ENCODE data around the gene NUMB. TPM values are rescaled to one million over a fixed set of nuclear protein-coding genes. Genes with fewer than 3 reads are reported as not detected.
"Not testable (repeated sequence)": the region's sequence is repeated elsewhere in the genome, so short reads cannot be mapped to it uniquely, and the experiment has no call there.

The NUMB gene
- total RNA-seq, 2 experiments from 2014 or later = 35.7 to 54.9 TPM

DNA sequence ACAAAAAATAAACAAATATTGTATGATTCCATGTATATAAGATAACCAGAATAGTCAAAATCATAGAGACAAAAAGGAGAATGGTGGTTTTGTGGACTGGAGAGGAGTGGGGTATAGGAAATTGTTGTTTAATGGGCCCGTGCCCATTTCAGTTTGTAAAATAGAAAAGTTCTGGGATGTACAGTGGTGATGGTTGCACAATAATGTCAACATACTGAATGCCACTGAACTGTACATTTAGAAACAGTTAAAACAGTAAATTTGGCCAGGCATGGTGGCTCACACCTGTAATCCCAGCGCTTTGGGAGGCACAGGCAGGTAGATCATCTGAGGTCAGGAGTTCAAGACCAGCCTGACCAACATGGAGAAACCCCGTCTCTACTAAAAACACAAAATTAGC lies 40.1 kb downstream of the NUMB start:
- H3K4me3 Mint-ChIP-seq = no peak overlapping the region
- H3K4me1 Mint-ChIP-seq = peaks cover 5% of the 10 kb centered on the region
- intact Hi-C loops (cut with DNase I, micrococcal nuclease) = no loop called here
- no peak overlapping the region for H3K27ac Mint-ChIP-seq
- H3K36me3 Mint-ChIP-seq (ENCODE audit: low read depth) = peaks cover 14% of the 10 kb centered on the region
- POLR2A ChIA-PET = no interaction called here
- DNase-seq (no peak), ATAC-seq (no peak)
- H3K9me3 Mint-ChIP-seq (ENCODE audit: low read depth) = no peaks in the 10 kb centered on the region
- CTCF ChIA-PET = no interaction called here
- no peaks in the 10 kb centered on the region for H3K27me3 Mint-ChIP-seq

DNA sequence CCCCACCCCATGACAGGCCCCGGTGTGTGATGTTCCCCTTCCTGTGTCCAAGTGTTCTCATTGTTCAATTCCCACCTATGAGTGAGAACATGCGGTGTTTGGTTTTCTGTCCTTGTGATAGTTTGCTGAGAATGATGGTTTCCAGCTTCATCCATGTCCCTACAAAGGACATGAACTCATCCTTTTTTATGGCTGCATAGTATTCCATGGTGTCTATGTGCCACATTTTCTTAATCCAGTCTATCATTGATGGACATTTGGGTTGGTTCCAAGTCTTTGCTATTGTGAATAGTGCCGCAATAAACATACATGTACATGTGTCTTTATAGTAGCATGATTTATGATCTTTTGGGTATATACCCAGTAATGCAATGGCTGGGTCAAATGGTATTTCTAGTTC lies 52.1 kb downstream of the NUMB start:
- POLR2A ChIA-PET; intact Hi-C loops (cut with DNase I, micrococcal nuclease); DNase-seq; ATAC-seq; H3K4me1 Mint-ChIP-seq; H3K4me3 Mint-ChIP-seq; H3K27ac Mint-ChIP-seq; H3K9me3 Mint-ChIP-seq (ENCODE audit: low read depth); H3K27me3 Mint-ChIP-seq; CTCF ChIA-PET: not testable (repeated sequence)
- H3K36me3 Mint-ChIP-seq (ENCODE audit: low read depth) = peaks cover 22% of the 10 kb centered on the region

DNA sequence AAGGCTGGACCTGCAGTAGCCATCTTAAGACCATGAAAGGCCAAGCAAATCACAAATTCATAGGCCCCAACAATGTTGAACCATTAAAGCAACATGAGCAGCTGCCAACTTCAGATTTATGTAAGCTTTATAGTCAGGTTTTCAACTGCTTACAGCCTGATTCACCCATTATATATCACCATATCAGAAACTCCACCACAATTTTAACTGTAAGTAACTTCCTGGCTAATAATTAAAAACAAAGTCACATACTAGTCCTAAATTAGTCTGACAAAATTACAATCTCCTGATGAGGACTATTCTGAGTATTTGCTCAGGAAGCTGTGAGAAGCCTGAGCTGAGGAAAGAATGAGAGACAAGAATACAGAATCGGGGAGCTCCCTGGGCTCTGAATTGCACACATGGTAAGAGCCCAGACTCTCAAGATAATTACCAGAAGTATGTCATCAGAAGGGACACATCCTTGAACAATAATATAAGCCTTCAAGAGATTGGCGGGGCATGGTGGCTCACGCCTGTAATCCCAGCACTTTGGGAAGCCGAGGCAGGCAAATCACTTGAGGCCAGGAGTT lies 55.1 kb downstream of the NUMB start:
- Mint-ChIP-seq H3K9me3 (ENCODE audit: low read depth) (no peaks in the 10 kb centered on the region), H3K4me3 (no peak overlapping the region), H3K27ac (no peak overlapping the region), H3K36me3 (ENCODE audit: low read depth) (peaks cover 13% of the 10 kb centered on the region), H3K27me3 (no peaks in the 10 kb centered on the region), H3K4me1 (peaks cover 3% of the 10 kb centered on the region)
- ChIA-PET POLR2A (no interaction called here), CTCF (interaction anchor here (0.6 to 1.5 kb wide), 5 partner anchors 38 to 213 kb away, joined by 3 to 6 read pairs (median 3); no protein-coding TSS in a partner anchor)
- no peak for ATAC-seq
- DNase-seq = no peak
- intact Hi-C loops (cut with DNase I, micrococcal nuclease) = no loop called here

DNA sequence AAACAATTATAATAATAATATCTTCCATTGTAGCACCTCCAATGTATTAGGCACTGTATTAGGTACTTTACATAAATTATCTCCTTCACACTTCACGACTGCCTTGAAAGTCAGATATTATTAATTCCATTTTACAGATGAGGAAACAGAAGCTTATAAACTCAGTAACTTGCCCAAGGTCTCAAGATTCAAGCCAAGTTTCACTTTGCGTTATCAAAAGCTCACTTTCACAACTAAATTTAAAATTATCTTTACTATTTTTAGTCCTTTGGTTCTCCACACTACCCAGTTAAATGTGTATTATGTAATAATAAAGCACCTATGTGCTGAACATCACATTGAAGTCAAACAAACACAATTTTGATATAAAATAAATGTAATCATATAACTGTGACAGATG lies 55.8 kb downstream of the NUMB start:
- ATAC-seq (no peak), DNase-seq (no peak)
- H3K4me3 Mint-ChIP-seq = no peak overlapping the region
- CTCF ChIA-PET = interaction anchor here (0.6 to 1.5 kb wide), 5 partner anchors 39 to 213 kb away, joined by 3 to 6 read pairs (median 3); no protein-coding TSS in a partner anchor
- intact Hi-C loops (cut with DNase I, micrococcal nuclease) = no loop called here
- H3K9me3 Mint-ChIP-seq (ENCODE audit: low read depth) = no peaks in the 10 kb centered on the region
- POLR2A ChIA-PET = no interaction called here
- no peak overlapping the region for H3K27ac Mint-ChIP-seq
- H3K4me1 Mint-ChIP-seq = peaks cover 3% of the 10 kb centered on the region
- no peaks in the 10 kb centered on the region for H3K27me3 Mint-ChIP-seq
- H3K36me3 Mint-ChIP-seq (ENCODE audit: low read depth) = peaks cover 12% of the 10 kb centered on the region

GRCh38 chr14:73397810-73398209 lies 60.5 kb downstream of the NUMB start:
- no peaks in the 10 kb centered on the region for H3K36me3 Mint-ChIP-seq (ENCODE audit: low read depth)
- intact Hi-C loops (cut with DNase I, micrococcal nuclease) = no loop called here
- no peak for DNase-seq
- no peaks in the 10 kb centered on the region for H3K9me3 Mint-ChIP-seq (ENCODE audit: low read depth)
- POLR2A ChIA-PET = no interaction called here
- no peak for ATAC-seq
- H3K4me3 Mint-ChIP-seq = no peak overlapping the region
- no peaks in the 10 kb centered on the region for H3K27me3 Mint-ChIP-seq
- CTCF ChIA-PET = interaction anchor here (0.9 kb wide), 1 partner anchor 43 kb away, joined by 4 read pairs; no protein-coding TSS in a partner anchor
- H3K27ac Mint-ChIP-seq = no peak overlapping the region
- H3K4me1 Mint-ChIP-seq = peaks cover 12% of the 10 kb centered on the region

DNA sequence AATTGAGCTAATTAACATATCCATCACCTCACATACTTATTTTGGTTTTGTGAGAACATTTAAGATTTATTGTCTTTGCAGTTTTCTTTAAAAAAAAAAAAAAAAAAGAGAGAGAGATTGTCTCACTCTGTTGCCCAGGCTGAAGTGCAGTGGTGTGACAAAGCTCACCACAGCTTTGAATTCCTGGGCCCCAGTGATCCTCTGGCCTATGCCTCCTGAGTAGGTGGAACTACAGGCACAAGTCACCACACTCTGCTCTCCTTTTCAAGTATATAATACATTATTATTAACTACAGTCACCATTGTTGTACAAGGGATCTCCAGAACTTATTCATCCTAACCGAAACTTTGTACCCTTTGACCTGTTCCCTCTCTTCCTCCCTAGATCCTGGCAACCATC lies 64.0 kb downstream of the NUMB start:
- ChIA-PET CTCF (no interaction called here), POLR2A (no interaction called here)
- peaks cover 19% of the 10 kb centered on the region for H3K4me1 Mint-ChIP-seq
- H3K4me3 Mint-ChIP-seq = no peak overlapping the region
- DNase-seq (no peak), ATAC-seq (no peak)
- H3K36me3 Mint-ChIP-seq (ENCODE audit: low read depth) = no peaks in the 10 kb centered on the region
- H3K27ac Mint-ChIP-seq = no peak overlapping the region
- H3K9me3 Mint-ChIP-seq (ENCODE audit: low read depth) = no peaks in the 10 kb centered on the region
- intact Hi-C loops (cut with DNase I, micrococcal nuclease) = loop anchor here in 1 of 2 experiments (5.0 kb wide), 1 partner anchor 73 kb away; no protein-coding TSS in a partner anchor
- no peaks in the 10 kb centered on the region for H3K27me3 Mint-ChIP-seq

GRCh38 chr14:73393375-73393774 lies 65.0 kb downstream of the NUMB start:
- ChIA-PET POLR2A (interaction anchor here (0.6 kb wide), 1 partner anchor 18 kb away, joined by 5 read pairs; no protein-coding TSS in a partner anchor), CTCF (interaction anchor here (0.9 kb wide), 1 partner anchor 78 kb away, joined by 3 read pairs; no protein-coding TSS in a partner anchor)
- H3K9me3 Mint-ChIP-seq (ENCODE audit: low read depth) = no peaks in the 10 kb centered on the region
- H3K4me1 Mint-ChIP-seq = peaks cover 19% of the 10 kb centered on the region
- DNase-seq = no peak
- ATAC-seq = no peak
- no peak overlapping the region for H3K4me3 Mint-ChIP-seq
- H3K27ac Mint-ChIP-seq = no peak overlapping the region
- H3K27me3 Mint-ChIP-seq = no peaks in the 10 kb centered on the region
- H3K36me3 Mint-ChIP-seq (ENCODE audit: low read depth) = no peaks in the 10 kb centered on the region
- intact Hi-C loops (cut with DNase I, micrococcal nuclease) = loop anchor here (1.0 to 5.0 kb wide), 2 partner anchors 21 to 74 kb away; no protein-coding TSS in a partner anchor

DNA sequence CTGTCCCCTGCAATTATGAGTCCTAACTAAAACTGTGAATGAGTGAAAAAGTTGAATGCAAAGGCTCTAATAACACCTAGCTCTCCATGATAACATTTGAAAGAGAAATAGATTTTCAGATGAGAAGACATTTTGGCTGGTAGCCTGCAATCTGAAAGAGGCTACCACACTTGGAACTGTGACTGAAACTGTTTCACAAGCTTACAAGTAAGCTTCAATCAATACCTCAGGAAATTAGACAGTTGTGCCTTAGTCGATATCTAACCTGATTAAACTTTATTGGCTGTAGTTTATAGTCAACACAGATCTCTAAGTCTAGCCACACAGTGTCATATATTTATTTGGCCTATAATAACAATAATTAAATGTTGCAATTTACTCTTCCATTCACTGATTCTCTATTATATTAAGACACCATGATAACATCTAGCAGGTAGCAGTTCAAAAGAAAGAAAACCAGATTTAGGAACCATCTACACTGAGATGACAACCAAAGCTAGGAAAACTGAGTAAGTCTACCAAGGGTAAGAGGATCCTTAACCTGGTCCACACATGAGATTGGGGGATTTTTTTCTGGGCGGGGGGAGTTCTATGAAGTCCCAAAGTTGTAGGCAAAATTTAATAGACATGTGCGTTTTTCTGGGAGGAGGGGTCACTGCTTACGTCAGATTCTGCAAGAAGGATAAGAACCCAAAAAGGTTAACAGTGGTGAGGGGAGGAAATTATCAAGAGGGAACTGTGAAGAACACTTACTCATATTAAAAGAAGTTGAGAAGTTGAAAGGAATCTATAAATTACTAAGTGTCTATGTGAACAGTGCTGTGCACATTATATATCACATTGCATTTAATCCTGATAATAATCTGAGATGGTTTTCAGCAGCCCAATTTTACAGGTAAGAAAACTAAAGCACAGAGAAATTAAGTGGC lies 65.8 kb downstream of the NUMB start:
- Mint-ChIP-seq H3K27ac (no peak overlapping the region), H3K4me1 (peaks cover 19% of the 10 kb centered on the region), H3K4me3 (no peak overlapping the region), H3K9me3 (ENCODE audit: low read depth) (no peaks in the 10 kb centered on the region), H3K36me3 (ENCODE audit: low read depth) (no peaks in the 10 kb centered on the region), H3K27me3 (no peaks in the 10 kb centered on the region)
- POLR2A ChIA-PET = interaction anchor here (0.6 kb wide), 1 partner anchor 18 kb away, joined by 5 read pairs; no protein-coding TSS in a partner anchor
- CTCF ChIA-PET = interaction anchor here (1.2 kb wide), 1 partner anchor 98 kb away, joined by 5 read pairs; no protein-coding TSS in a partner anchor
- DNase-seq (no peak), ATAC-seq (peak; percentile 93)
- intact Hi-C loops (cut with DNase I, micrococcal nuclease) = loop anchor here (1.0 to 5.0 kb wide), 2 partner anchors 20 to 75 kb away; no protein-coding TSS in a partner anchor

GRCh38 chr14:73387860-73388259 lies 70.5 kb downstream of the NUMB start:
- CTCF ChIA-PET = interaction anchor here (0.6 to 1.0 kb wide), 3 partner anchors 22 to 92 kb away, joined by 3 read pairs; no protein-coding TSS in a partner anchor
- POLR2A ChIA-PET; H3K36me3 Mint-ChIP-seq (ENCODE audit: low read depth); H3K9me3 Mint-ChIP-seq (ENCODE audit: low read depth); H3K27me3 Mint-ChIP-seq; H3K4me3 Mint-ChIP-seq; ATAC-seq; intact Hi-C loops (cut with DNase I, micrococcal nuclease); DNase-seq; H3K27ac Mint-ChIP-seq: not testable (repeated sequence)
- peaks cover 10% of the 10 kb centered on the region for H3K4me1 Mint-ChIP-seq

- ChIA-PET POLR2A (no interaction called here), CTCF (interaction anchor here (0.6 to 0.7 kb wide), 2 partner anchors 203 to 563 kb away, joined by 3 read pairs; partner anchors contain the start of gene FAM161B)
- intact Hi-C loops (cut with DNase I, micrococcal nuclease) = no loop called here
- Mint-ChIP-seq H3K4me3 (no peak overlapping the region), H3K9me3 (ENCODE audit: low read depth) (peaks cover 6% of the 10 kb centered on the region), H3K27ac (no peak overlapping the region), H3K36me3 (ENCODE audit: low read depth) (peaks cover 15% of the 10 kb centered on the region), H3K27me3 (no peaks in the 10 kb centered on the region), H3K4me1 (no peaks in the 10 kb centered on the region)
- DNase-seq (no peak), ATAC-seq (no peak)
Observed at GRCh38 chr14:73386342-73386741, 72.0 kb downstream of the NUMB start.

GRCh38 chr14:73385021-73385420 lies 73.3 kb downstream of the NUMB start:
- CTCF ChIA-PET = interaction anchor here (0.6 to 0.7 kb wide), 3 partner anchors 10 to 87 kb away, joined by 3 read pairs; no protein-coding TSS in a partner anchor
- H3K4me1 Mint-ChIP-seq; intact Hi-C loops (cut with DNase I, micrococcal nuclease); H3K27me3 Mint-ChIP-seq; H3K9me3 Mint-ChIP-seq (ENCODE audit: low read depth); DNase-seq; ATAC-seq; POLR2A ChIA-PET; H3K27ac Mint-ChIP-seq; H3K4me3 Mint-ChIP-seq: not testable (repeated sequence)
- H3K36me3 Mint-ChIP-seq (ENCODE audit: low read depth) = peaks cover 15% of the 10 kb centered on the region
